SK-N-SH treated with all-trans-retinoic acid at 6 μM for 48 hours (cell line): ENCODE data around the gene ELF5.

ENCODE experiments used
- ATAC-seq: fragments of 200-7000 bp; cut with Tn5 transposase; 3 replicates; pipeline ENCODE4 v1.9.1; 2020; ENCODE audit warnings: mild to moderate bottlenecking, moderate library complexity
- ARNTL ChIP-seq: fragments of 450-650 bp; formaldehyde crosslinking; IDR thresholded peaks from 2 replicates; pipeline ENCODE4 v1.5.0; 2020; ENCODE audit warnings: low read depth, mild to moderate bottlenecking, moderate library complexity, borderline replicate concordance
- CREB5 ChIP-seq: fragments of 250-450 bp; sonication (Bioruptor Pico); IDR thresholded peaks from 2 replicates; pipeline ENCODE4 v1.5.1; 2020; ENCODE audit warnings: low read depth, mild to moderate bottlenecking, moderate library complexity
- CSDC2 ChIP-seq: fragments of 250-450 bp; sonication (Bioruptor Pico); IDR thresholded peaks from 2 replicates; pipeline ENCODE4 v1.5.0; 2020; ENCODE audit warnings: mild to moderate bottlenecking, moderate library complexity
- ESRRG ChIP-seq: fragments of 250-450 bp; sonication (Bioruptor Pico); IDR thresholded peaks from 2 replicates; pipeline ENCODE4 v1.6.1; 2021; ENCODE audit warnings: mild to moderate bottlenecking
- ISL1 ChIP-seq: fragments of 250-450 bp; sonication (Bioruptor Pico); IDR thresholded peaks from 2 replicates; pipeline ENCODE4 v2.1.2; 2022; ENCODE audit warnings: mild to moderate bottlenecking, moderate library complexity
- OSR1 ChIP-seq: fragments of 250-450 bp; sonication (Bioruptor Pico); IDR thresholded peaks from 2 replicates; pipeline ENCODE4 v1.8.0; 2022; ENCODE audit warnings: moderate library complexity, mild to moderate bottlenecking, inconsistent platforms
- POU6F1 ChIP-seq: fragments of 250-450 bp; sonication (Bioruptor Pico); IDR thresholded peaks from 2 replicates; pipeline ENCODE4 v1.8.0; 2021; ENCODE audit warnings: low read depth, mild to moderate bottlenecking, moderate library complexity, borderline replicate concordance
- SNAI2 ChIP-seq: fragments of 250-450 bp; sonication (Bioruptor Pico); IDR thresholded peaks from 2 replicates; pipeline ENCODE4 v1.5.0; 2020; ENCODE audit warnings: mild to moderate bottlenecking, moderate library complexity
- TCF4 ChIP-seq: fragments of 250-450 bp; sonication (Bioruptor Pico); IDR thresholded peaks from 2 replicates; pipeline ENCODE4 v1.8.0; 2021; ENCODE audit warnings: mild to moderate bottlenecking, moderate library complexity, borderline replicate concordance
- TOX ChIP-seq: fragments of 250-450 bp; sonication (Bioruptor Pico); IDR thresholded peaks from 2 replicates; pipeline ENCODE4 v1.8.0; 2021; ENCODE audit warnings: mild to moderate bottlenecking, moderate library complexity, borderline replicate concordance
- ZC3H10 ChIP-seq: fragments of 250-450 bp; sonication (Bioruptor Pico); IDR thresholded peaks from 2 replicates; pipeline ENCODE4 v1.5.1; 2021; ENCODE audit warnings: mild to moderate bottlenecking, moderate library complexity
- ZFP3 ChIP-seq: fragments of 250-450 bp; sonication (Bioruptor Pico); IDR thresholded peaks from 2 replicates; pipeline ENCODE4 v1.5.0; 2020; ENCODE audit warnings: mild to moderate bottlenecking, moderate library complexity
- ZFP30 ChIP-seq: fragments of 450-650 bp; formaldehyde crosslinking; IDR thresholded peaks from 2 replicates; pipeline ENCODE4 v1.5.0; 2022; ENCODE audit warnings: mild to moderate bottlenecking, moderate library complexity
- ZNF565 ChIP-seq: fragments of 450-650 bp; formaldehyde crosslinking; conservative IDR thresholded peaks from 2 replicates; pipeline ENCODE4 v1.5.0; 2020; ENCODE audit warnings: low read depth, mild to moderate bottlenecking, moderate library complexity
- ZNF70 ChIP-seq: fragments of 450-650 bp; formaldehyde crosslinking; IDR thresholded peaks from 2 replicates; pipeline ENCODE4 v1.5.0; 2020; ENCODE audit warnings: mild to moderate bottlenecking, moderate library complexity
- ZNF8 ChIP-seq: fragments of 450-650 bp; formaldehyde crosslinking; IDR thresholded peaks from 2 replicates; pipeline ENCODE4 v1.5.0; 2020; ENCODE audit warnings: mild to moderate bottlenecking, moderate library complexity
- TF ChIP-seq, protein P1 (sequence below): fragments of 250-450 bp; sonication (Bioruptor Pico); IDR thresholded peaks from 2 replicates; pipeline ENCODE4 v1.5.1; 2021; ENCODE audit warnings: mild to moderate bottlenecking, moderate library complexity
- TF ChIP-seq, protein P2 (sequence below): fragments of 250-450 bp; sonication (Bioruptor Pico); IDR thresholded peaks from 2 replicates; pipeline ENCODE4 v1.5.0; 2020; ENCODE audit warnings: mild to moderate bottlenecking, moderate library complexity
- TF ChIP-seq, protein P3 (sequence below): fragments of 250-450 bp; sonication (Bioruptor Pico); IDR thresholded peaks from 2 replicates; pipeline ENCODE4 v1.8.0; 2020; ENCODE audit warnings: mild to moderate bottlenecking, moderate library complexity, borderline replicate concordance

ELF5 gene

GRCh38 chr11:34549271-34549670, 35.7 kb upstream of the ELF5 start:
- no peak for ATAC-seq
- no peak for TF ChIP-seq ZC3H10 (CRISPR knock-in tag)
- no peak for TF ChIP-seq TCF4 (CRISPR knock-in tag)
- no peak for TF ChIP-seq ZNF565 (CRISPR knock-in tag)
- no peak for TF ChIP-seq OSR1 (CRISPR knock-in tag)
- TF ChIP-seq, all 23 proteins: peak for 0

DNA sequence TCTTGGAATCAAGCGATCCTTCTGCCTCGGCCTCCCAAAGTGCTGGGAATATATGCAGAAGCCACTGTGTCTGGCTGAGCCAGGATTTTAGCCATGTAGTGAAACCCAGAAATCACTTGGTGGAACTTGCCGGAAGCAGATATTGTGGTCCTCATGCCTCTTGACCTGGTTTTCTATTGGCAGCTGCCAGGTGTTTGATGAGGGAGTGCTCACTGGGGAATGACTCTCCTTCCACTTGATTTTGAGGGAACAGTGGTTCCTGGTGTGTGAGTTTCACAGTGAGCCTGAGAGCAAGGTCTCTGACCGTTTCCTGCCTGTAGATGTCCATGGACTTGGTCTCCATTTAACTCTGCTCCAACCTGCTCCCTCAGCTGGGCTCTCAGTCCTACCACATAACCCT, 34.7 kb upstream of the ELF5 start:
- no peak for ATAC-seq
- TF ChIP-seq ISL1 (CRISPR knock-in tag) (no peak), ESRRG (CRISPR knock-in tag) (no peak), ZNF565 (CRISPR knock-in tag) (no peak)

DNA sequence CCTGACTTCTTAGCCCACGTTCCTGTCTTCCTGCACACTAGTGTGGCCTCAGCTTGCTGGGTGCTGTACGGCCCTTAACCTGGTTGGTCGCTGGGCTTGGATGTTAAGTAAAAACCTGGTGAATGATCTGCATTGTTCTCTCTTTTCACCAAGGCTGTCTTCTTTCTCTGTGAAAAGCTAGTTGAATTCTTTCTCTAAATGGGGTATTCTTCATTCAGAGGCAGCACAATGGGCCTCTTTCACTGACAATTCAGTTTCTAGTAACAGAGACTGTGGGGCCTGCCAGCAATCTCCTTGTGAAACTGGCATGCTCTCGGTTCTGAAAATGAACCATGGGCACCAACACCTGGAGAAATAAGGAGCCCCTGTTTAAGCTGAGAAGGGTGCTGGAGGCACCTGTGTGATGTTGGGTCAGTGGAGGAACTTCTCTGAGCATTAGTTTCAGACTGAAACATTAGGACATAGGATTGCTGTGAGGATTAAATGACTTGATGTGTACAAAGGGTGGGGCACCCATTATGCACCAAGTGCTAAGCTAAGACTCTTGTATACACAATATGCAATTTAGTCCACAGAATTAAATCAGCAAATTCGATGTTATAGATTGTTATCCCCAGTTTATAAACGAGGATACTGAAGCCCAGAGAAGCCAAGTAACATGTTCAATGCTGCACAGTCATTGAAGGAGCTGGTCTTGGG, 33.1 kb upstream of the ELF5 start:
- no peak for TF ChIP-seq ZFP3 (CRISPR knock-in tag)
- no peak for TF ChIP-seq ESRRG (CRISPR knock-in tag)
- TF ChIP-seq ZFP30 (CRISPR knock-in tag): no peak
- no peak for TF ChIP-seq ZNF8 (CRISPR knock-in tag)
- TF ChIP-seq SNAI2 (CRISPR knock-in tag): no peak
- no peak for TF ChIP-seq ARNTL (CRISPR knock-in tag)
- no peak for ATAC-seq

DNA sequence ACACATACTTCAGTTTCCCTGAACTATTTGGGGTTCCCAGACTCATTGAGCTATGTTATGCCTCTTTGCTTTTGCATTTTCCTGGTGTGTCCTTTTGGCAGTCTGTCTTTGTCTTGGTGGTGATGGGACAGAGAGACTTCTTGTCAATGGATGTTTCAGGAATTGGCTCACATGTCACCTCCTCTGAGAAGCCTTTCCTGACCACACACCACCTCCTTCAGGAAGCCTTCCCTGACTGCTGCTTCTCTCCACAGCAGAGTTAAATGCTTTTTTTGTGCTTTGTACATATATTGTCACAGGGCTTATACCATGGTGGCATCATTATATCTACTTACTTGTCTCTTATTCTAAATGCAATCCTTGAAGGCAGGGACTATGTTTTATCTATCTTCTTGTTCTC, 28.5 kb upstream of the ELF5 start:
- no peak for ATAC-seq
- TF ChIP-seq TOX (CRISPR knock-in tag) (no peak), ZFP3 (CRISPR knock-in tag) (no peak), POU6F1 (CRISPR knock-in tag) (no peak), CREB5 (CRISPR knock-in tag) (no peak), ZNF8 (CRISPR knock-in tag) (no peak), CSDC2 (CRISPR knock-in tag) (no peak), ESRRG (CRISPR knock-in tag) (no peak), SNAI2 (CRISPR knock-in tag) (no peak), ZNF70 (CRISPR knock-in tag) (no peak)
- TF ChIP-seq, protein P1, sequence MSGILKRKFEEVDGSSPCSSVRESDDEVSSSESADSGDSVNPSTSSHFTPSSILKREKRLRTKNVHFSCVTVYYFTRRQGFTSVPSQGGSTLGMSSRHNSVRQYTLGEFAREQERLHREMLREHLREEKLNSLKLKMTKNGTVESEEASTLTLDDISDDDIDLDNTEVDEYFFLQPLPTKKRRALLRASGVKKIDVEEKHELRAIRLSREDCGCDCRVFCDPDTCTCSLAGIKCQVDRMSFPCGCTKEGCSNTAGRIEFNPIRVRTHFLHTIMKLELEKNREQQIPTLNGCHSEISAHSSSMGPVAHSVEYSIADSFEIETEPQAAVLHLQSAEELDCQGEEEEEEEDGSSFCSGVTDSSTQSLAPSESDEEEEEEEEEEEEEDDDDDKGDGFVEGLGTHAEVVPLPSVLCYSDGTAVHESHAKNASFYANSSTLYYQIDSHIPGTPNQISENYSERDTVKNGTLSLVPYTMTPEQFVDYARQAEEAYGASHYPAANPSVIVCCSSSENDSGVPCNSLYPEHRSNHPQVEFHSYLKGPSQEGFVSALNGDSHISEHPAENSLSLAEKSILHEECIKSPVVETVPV (CRISPR knock-in tag): no peak
- TF ChIP-seq, protein P2, sequence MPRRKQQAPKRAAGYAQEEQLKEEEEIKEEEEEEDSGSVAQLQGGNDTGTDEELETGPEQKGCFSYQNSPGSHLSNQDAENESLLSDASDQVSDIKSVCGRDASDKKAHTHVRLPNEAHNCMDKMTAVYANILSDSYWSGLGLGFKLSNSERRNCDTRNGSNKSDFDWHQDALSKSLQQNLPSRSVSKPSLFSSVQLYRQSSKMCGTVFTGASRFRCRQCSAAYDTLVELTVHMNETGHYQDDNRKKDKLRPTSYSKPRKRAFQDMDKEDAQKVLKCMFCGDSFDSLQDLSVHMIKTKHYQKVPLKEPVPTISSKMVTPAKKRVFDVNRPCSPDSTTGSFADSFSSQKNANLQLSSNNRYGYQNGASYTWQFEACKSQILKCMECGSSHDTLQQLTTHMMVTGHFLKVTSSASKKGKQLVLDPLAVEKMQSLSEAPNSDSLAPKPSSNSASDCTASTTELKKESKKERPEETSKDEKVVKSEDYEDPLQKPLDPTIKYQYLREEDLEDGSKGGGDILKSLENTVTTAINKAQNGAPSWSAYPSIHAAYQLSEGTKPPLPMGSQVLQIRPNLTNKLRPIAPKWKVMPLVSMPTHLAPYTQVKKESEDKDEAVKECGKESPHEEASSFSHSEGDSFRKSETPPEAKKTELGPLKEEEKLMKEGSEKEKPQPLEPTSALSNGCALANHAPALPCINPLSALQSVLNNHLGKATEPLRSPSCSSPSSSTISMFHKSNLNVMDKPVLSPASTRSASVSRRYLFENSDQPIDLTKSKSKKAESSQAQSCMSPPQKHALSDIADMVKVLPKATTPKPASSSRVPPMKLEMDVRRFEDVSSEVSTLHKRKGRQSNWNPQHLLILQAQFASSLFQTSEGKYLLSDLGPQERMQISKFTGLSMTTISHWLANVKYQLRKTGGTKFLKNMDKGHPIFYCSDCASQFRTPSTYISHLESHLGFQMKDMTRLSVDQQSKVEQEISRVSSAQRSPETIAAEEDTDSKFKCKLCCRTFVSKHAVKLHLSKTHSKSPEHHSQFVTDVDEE (CRISPR knock-in tag): no peak
- TF ChIP-seq, protein P3, sequence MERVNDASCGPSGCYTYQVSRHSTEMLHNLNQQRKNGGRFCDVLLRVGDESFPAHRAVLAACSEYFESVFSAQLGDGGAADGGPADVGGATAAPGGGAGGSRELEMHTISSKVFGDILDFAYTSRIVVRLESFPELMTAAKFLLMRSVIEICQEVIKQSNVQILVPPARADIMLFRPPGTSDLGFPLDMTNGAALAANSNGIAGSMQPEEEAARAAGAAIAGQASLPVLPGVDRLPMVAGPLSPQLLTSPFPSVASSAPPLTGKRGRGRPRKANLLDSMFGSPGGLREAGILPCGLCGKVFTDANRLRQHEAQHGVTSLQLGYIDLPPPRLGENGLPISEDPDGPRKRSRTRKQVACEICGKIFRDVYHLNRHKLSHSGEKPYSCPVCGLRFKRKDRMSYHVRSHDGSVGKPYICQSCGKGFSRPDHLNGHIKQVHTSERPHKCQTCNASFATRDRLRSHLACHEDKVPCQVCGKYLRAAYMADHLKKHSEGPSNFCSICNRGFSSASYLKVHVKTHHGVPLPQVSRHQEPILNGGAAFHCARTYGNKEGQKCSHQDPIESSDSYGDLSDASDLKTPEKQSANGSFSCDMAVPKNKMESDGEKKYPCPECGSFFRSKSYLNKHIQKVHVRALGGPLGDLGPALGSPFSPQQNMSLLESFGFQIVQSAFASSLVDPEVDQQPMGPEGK (CRISPR knock-in tag): no peak
